DOHH2 (cell line): Measurements from ENCODE around the gene C6orf136.

Source experiments
- EZH2phosphoT487 ChIP-seq: fragments of 200-600 bp; sonication (generic); IDR thresholded peaks from 2 replicates; pipeline ENCODE4 v1.6.1; 2017; ENCODE audit warnings: borderline replicate concordance, mild to moderate bottlenecking, antibody characterized with exemption, low read length, moderate library complexity, mixed read lengths
- TF ChIP-seq, protein P1 (sequence below): fragments of 200-600 bp; sonication (generic); IDR thresholded peaks from one replicate; pipeline ENCODE4 v1.5.1; 2014; ENCODE audit warnings: antibody characterized with exemption, mild to moderate bottlenecking, low read depth, low read length; ENCODE audit not compliant: poor library complexity, severe bottlenecking

DNA sequence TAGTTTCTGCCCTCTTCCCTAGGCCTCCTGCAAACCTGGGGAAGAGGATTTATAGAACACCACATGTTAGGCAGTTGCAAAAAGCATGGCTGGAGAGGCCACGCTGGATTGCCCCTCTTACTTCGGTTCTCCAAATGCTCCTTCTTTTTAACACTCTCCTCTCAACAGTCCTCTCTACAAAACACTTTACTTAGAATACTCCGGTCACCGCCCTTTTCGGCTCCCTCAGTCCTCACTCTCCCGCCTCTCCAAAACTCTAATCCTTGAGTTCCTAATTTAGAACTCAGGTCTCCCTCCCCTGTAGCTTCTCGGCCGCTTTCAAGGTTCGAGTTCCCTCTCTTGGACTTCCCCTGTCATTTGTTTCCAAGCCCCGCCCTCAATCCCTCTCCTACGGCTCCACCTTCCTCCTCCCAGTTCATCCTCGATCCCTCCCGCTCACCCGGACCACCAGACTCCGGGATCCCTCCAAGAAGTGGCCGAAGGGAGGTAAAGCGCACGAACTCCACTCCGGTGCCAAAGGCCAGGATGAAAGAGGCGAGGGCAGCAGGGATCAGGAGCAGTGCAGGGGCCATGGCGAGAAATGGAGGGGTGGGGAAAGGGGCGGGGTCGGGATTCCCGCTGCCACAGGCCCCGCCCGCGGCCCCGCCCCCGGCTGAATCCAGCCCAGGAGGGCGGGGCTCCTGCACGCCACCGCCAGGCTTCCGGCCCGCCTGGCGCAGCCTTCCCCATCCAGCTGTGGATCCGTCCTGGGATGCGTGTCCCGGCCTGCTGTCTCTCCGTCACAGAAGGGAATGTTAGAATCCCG is 43.7 kb downstream of the C6orf136 start, which contains the start of gene NRM:
- TF ChIP-seq, protein P1, sequence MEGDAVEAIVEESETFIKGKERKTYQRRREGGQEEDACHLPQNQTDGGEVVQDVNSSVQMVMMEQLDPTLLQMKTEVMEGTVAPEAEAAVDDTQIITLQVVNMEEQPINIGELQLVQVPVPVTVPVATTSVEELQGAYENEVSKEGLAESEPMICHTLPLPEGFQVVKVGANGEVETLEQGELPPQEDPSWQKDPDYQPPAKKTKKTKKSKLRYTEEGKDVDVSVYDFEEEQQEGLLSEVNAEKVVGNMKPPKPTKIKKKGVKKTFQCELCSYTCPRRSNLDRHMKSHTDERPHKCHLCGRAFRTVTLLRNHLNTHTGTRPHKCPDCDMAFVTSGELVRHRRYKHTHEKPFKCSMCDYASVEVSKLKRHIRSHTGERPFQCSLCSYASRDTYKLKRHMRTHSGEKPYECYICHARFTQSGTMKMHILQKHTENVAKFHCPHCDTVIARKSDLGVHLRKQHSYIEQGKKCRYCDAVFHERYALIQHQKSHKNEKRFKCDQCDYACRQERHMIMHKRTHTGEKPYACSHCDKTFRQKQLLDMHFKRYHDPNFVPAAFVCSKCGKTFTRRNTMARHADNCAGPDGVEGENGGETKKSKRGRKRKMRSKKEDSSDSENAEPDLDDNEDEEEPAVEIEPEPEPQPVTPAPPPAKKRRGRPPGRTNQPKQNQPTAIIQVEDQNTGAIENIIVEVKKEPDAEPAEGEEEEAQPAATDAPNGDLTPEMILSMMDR: no peak
- TF ChIP-seq EZH2phosphoT487: no peak
